ENCODE results near the gene ASB2. TPM values are rescaled to one million over a fixed set of nuclear protein-coding genes. Genes with fewer than 3 reads are reported as not detected.

ASB2 gene
- total and polyA plus RNA-seq, 2 of the 13 experiments (the other 11 are each of a cell fraction or from before 2014, with no cell fraction given), result 0.82 to 4.1 TPM

- Histone ChIP-seq H2AFZ (ENCODE audit: low read length) (no peak overlapping the region), H3K4me2 (ENCODE audit: low read depth, low read length) (no peak overlapping the region), H3K4me1 (ENCODE audit: insufficient read depth, low read length) (peaks cover 55% of the 10 kb centered on the region), H4K20me1 (ENCODE audit: insufficient read depth, low read length) (no peaks in the 10 kb centered on the region), H3K79me2 (ENCODE audit: insufficient read depth, low read length) (no peaks in the 10 kb centered on the region), H3K9me3 (ENCODE audit: low read length) (no peaks in the 10 kb centered on the region), H3K36me3 (replicated peaks in 1 of 2; ENCODE audit: control insufficient read depth in 1 of 2, insufficient read depth in 2 of 2, low read length in 2 of 2) (no peaks in the 10 kb centered on the region), H3K4me3 (replicated peaks in 1 of 3; ENCODE audit: insufficient read depth in 1 of 3, low read depth in 2 of 3, low read length in 3 of 3) (no peak overlapping the region), H3K27ac (ENCODE audit: extremely low read length, insufficient read depth, low read length) (no peak overlapping the region), H3K9ac (ENCODE audit: insufficient read depth, low read depth, low read length) (no peak overlapping the region), H3K27me3 (ENCODE audit: control insufficient read depth in 1 of 2, insufficient read depth in 2 of 2, low read length in 2 of 2) (peaks cover 0 to 8% of the 10 kb centered on the region in 2 experiments; a peak in 2 of 5 replicates)
- FAIRE-seq, result peak; percentile 75
- ChIA-PET CTCF (ENCODE audit: low intra/inter-chr PET ratio, low total read pairs) (interaction anchor here (0.7 kb wide), 1 partner anchor 66 kb away, joined by 4 read pairs; no protein-coding TSS in a partner anchor), POLR2A (interaction anchor here (0.9 to 2.8 kb wide), 4 partner anchors 16 to 47 kb away, joined by 3 to 15 read pairs (median 10); no protein-coding TSS in a partner anchor)
- intact Hi-C loops (cut with micrococcal nuclease; ENCODE audit: unreplicated experiment) (loop anchor here (2.0 kb wide), 1 partner anchor 59 kb away; no protein-coding TSS in a partner anchor), in situ Hi-C loops (cut with HindIII; ENCODE audit: extremely low pct_ligation_motif_present, low pct_unique_long_range_greater_than_20kb) (no loop called here)
- DNase-seq (ENCODE audit: low spot score), result no peak
- TSS peak; percentile 49 for BruUV-seq (replicated peaks)
- ATAC-seq, result peak; percentile 22; the same call in 1 of the 3 replicates
- TF ChIP-seq SYNCRIP (IDR thresholded peaks at IDR 0.05; ENCODE audit: insufficient read depth, low read depth, low read length) (no peak), CTCF (CRISPR knock-in tag; IDR thresholded peaks at IDR 0.05) (peak; percentile 45), ZNF335 (CRISPR knock-in tag; IDR thresholded peaks at IDR 0.05) (no peak), NR2F2 (IDR thresholded peaks at IDR 0.05; ENCODE audit: borderline replicate concordance, low read depth) (no peak), SP2 (CRISPR knock-in tag; IDR thresholded peaks at IDR 0.05) (no peak), ZNF687 (CRISPR knock-in tag; IDR thresholded peaks at IDR 0.05) (no peak), ZNF10 (CRISPR knock-in tag; IDR thresholded peaks at IDR 0.05; ENCODE audit: borderline replicate concordance, low read depth) (no peak), BHLHE40 (IDR thresholded peaks at IDR 0.05; ENCODE audit: low read length) (peak; percentile 73), SMC3 (IDR thresholded peaks at IDR 0.05; ENCODE audit: low read length) (peak; percentile 24; the same call in 1 of the 2 replicates), ATF5 (CRISPR knock-in tag; IDR thresholded peaks at IDR 0.05; ENCODE audit: low read depth) (no peak), STAG1 (CRISPR knock-in tag; IDR thresholded peaks at IDR 0.05) (peak; percentile 22; the same call in 1 of the 2 replicates)
- 50% methylated on average over 14 of the region's 14 CpGs for WGBS (ENCODE audit: low lambda C conversion rate)
These were observed 29.1 kb upstream of the ASB2 start for GRCh38 chr14:94005324-94006073.
